CD4-positive, alpha-beta T cell treated with Interleukin-15 for 4 hours (primary cell): Measurements from ENCODE around the gene ZNF302.
"Not testable (repeated sequence)": the region's sequence is repeated elsewhere in the genome, so short reads cannot be mapped to it uniquely, and the experiment has no call there.

Experiments
- DNase-seq: peaks from one replicate; pipeline ENCODE4 v3.0.0-alpha.2; 2020; ENCODE audit warnings: low spot score

ZNF302 gene

DNA sequence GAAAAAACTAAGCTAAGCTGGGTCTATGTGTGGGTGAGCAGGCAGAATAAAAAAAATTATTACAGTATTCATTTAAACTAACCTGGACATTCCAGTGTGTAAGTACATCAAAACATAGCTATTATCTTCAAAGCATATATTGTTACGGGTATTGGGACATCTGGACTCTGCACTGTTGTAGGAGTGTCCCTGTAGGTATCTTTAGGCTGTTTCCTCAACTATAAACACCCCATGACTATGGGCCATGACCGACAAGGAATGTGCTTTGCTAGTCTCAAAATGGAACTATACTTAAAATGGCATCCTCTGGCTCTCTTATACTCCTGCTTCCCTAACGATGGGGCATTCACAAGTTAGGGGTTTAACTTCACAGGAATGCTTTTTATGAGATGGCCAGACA lies 3.9 kb upstream of the ZNF302 start:
- no peak for DNase-seq

GRCh38 chr19:34675250-34675649 lies 2.2 kb upstream of the ZNF302 start:
- DNase-seq, result no peak

- DNase-seq, result no peak
Measured at GRCh38 chr19:34675919-34676318, 1.6 kb upstream of the ZNF302 start.

DNA sequence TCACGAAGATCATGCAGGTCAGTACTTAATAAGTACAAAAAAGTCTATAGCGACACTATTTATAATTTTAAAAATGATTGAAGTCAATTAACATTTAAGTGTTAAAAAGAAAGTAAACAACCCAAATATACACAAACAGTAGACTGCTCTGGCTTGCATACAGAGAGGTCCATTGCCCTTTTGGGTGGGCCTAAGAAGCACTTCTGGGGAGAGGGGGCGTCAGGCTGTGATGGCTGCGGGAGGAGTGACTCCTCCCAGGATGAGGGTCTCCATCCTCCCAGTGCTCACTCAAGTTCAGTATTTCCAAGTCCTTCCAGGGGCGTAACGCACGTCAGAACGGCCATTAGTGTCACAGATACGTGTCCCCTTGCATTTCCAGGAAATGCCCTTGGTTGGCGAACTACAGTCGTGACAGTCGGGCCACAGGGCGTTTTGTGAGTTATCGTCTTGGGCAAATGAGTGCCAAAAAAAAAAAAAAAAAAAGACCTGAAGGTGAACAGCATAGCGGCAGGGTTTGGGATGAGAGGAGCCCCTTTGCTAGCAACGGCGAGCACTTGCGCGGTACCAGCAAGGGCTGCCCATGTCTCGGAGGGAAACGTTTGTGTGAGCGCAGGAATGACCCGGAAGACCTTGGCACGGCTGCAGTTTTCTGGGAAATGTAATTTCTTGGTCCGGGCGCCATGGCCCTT lies 637 bp upstream of the ZNF302 start, which contains the start of gene SCGB2B2:
Gene SCGB2B2 (minus strand): TSS at position 463 of the 689 bp plus-strand sequence. CDS start 82,596 bp downstream, outside the sequence.
- DNase-seq, result peak; percentile 85

DNA sequence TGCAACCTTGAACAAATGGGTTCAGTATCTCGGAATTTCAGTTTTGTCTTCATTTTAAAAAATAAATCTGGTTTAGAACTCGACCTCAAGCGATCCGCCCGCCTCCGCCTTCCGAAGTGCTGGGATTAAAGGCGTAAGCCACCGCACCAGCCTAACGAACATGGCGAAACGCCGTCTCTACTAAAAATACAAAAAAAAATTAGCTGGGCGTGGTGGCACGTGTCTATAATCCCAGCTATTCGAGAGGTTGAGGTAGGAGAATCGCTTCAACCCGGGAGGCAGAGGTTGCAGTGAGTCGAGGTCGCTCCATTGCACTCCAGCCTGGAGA lies 571 bp downstream of the ZNF302 start:
- no peak for DNase-seq

DNA sequence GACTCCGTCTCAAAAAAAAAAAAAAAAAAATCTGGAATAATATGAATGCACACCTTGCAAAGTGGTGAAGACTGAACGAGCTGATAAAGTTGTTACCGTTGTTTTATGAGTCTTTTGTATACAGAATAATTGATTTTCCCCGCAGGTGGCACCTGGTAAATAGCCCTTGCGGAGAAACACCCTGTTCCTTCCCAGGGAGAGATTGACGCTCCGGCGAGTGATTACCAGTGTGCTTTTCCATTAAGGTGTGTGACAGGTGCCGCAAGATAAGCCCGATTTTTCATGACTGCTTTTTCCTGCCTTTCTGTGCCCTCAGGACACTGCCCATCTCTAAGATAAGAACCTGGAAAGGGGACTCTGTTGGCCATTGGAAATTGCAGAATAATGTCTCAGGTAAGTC lies 943 bp downstream of the ZNF302 start:
- DNase-seq, result no peak

- DNase-seq, result no peak
Measured at GRCh38 chr19:34681478-34681877, 4.0 kb downstream of the ZNF302 start.

GRCh38 chr19:34685266-34685665 lies 7.8 kb downstream of the ZNF302 start:
- DNase-seq, result not testable (repeated sequence)

GRCh38 chr19:34686455-34686854 lies 9.0 kb downstream of the ZNF302 start:
- no peak for DNase-seq

GRCh38 chr19:34687348-34687747 lies 9.9 kb downstream of the ZNF302 start:
- no peak for DNase-seq

DNA sequence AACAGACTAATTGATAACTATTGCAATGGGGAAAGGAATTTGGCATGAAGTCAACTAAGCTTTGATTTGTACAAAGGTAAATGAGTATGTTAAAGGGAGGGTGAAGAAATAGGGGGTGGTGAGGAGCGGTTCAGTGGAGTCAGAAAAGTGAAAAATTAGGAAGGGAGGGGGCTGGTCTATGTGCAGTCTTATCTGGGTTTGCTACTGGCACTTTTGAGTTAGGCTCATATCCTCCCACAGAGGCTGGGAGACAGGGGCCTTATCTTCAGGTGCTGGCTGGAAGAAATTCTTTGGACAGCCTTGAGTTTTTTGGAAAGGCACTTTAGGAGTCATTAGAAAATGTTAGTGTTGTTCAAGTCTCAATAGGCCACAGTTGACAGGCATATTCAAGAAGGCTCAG lies 11.1 kb downstream of the ZNF302 start:
- DNase-seq, result no peak

DNA sequence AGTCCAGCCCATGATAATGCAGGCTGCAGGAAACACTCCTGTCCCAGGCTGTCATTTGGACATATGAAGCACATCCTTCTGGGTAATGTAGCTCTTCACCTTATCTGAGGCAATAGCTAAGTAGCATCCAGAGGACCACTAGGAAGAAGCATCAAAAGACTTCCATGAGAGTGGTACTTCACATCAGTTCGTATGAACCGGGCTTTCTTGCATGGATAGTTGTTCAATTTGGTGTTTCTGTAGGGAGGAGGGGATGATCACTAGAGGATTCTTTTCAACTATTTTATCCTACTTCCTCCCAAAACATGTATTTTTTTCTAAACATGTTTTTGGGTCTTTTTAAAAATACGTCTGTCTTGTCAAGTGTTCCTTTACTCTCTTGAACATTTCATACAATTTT lies 12.9 kb downstream of the ZNF302 start:
- no peak for DNase-seq

- DNase-seq, result no peak
Measured at GRCh38 chr19:34692549-34692948, 15.1 kb downstream of the ZNF302 start.

DNA sequence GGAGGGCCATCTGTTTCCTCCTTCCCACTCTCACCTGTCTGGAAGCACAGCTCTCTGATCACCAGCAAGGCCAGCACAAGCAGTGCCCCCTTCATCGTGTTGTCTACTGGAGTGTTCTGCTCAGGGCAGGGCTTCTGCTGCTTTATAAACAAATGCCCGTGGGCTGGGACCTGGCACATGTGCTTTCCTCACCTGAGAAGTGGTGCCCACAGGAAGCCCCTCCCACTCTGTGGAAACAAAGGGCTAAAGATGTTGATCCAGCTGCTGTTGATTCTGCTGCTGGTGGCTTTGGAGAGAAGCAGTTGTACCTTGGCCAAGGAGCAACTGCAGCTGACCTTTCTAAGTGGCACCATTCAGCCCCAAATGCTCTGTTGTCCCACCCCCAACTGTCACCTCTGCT lies 30.2 kb downstream of the ZNF302 start:
- no peak for DNase-seq

GRCh38 chr19:34711890-34712289 lies 34.4 kb downstream of the ZNF302 start:
- no peak for DNase-seq

GRCh38 chr19:34712395-34713261 lies 35.1 kb downstream of the ZNF302 start:
- peak; percentile 75 for DNase-seq

- DNase-seq, result no peak
Measured at GRCh38 chr19:34713262-34713637, 35.8 kb downstream of the ZNF302 start.

GRCh38 chr19:34715357-34715756 lies 37.9 kb downstream of the ZNF302 start:
- DNase-seq, result no peak

GRCh38 chr19:34722353-34722752 lies 44.9 kb downstream of the ZNF302 start:
- no peak for DNase-seq

DNA sequence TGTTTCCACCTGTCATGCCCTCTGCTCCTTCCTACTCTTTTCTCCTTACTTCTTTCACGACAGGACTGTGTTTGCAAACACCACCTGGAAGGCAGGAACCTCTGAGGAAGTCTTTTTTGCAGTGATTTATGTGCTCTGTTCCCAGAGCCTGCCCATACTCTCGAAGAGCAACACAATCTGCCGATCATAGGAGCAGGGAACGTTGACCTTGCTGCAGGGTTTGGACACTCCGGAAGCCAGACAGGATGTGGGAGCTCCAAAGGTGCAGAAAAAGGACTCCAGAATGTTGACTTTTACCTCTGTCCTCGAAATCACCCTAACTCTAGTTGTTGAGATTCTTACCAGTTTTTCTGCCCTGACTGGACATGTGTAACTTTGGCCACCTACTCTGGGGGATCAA lies 47.9 kb downstream of the ZNF302 start:
- no peak for DNase-seq

DNA sequence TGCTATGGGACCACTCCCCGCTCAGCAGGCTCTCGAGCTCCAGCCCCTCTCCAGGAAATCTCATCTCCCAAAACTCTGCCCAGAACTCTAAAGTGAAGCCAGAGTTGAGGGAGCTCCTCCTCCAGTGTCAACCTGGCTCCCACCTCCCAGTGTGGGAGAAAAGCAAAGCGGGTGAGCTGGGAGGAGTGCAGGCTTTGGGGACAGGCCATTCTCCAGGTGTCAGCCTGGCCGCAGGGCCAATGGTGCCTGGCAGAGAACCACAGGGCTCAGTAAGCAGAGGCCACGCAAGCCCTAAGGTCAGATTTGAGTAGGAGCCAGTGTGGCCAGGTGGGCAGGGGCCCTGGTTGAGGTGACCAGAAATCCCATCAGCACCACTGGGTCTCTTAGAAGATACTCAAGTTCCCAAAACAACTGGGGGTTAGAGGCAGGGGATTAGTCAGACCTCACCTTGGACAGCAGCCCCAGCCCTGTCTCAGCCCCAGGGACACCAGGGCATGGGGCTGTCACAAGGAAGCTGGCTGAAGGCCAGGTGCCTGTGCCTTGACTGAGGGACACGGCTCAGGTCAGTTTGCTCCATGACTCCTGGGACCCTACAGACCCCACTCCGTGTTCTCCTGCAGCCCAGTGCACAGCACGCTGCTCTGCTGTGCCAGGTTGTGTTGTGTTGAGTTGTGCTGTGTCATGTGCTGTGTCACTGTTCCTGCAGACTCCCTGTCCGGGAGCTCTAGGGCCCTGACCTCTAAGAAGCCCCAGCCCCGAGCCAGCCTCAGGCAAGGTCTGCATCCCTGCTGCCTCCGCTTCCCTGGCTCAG lies 53.7 kb downstream of the ZNF302 start:
- no peak for DNase-seq

DNA sequence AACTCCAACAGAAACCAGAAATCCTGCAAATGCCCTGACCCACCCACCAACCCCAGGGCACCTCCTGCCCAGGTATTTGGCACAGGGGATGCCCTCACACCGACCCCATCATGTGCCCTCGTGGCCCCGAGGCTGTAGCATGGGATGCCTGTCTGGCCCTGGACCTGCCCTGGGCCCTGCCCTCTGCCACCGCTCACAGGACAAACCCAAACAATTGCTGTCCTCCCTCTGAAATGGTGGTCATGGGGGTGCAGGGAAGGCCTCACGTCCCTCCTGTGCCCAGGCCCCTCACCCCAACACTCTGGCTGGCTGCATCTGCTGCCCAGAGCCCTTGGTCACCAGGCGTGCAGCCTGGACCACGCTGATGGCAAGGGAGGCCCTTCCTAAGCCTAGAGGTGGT lies 54.5 kb downstream of the ZNF302 start:
- no peak for DNase-seq
